ENCODE measurements around the gene SPATA2.

SPATA2 gene

DNA sequence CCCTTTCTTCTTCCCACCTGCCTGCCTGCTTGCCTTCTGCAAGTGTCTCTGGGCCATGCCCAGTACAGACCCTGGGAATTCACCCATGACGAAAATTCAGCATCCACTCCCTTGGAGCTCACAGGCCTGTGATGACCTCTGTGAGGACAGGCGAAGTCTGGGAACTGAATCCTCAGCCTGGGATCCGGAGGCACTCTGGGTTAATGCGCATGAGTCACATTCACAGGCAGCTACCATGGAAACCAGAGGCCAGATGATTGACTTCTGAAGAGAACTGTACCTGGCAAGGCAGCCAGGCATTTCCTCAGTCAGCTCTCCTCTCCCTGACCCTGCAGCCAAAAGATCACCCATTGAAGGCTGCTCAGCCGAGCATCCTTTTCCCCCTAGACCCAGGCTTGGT, 61.7 kb downstream of the SPATA2 start:
- DNase-seq = no peak
